MM.1S (cell line): Measurements from ENCODE around the gene ADAMTS4.

Experiments
- DNase-seq: peaks from one replicate; pipeline ENCODE4 v3.0.0-alpha.2; 2015
- H2AFZ ChIP-seq: fragments of 300-600 bp; sonication (generic); 2 replicates; pipeline ENCODE4 v1.6.0; 2016; ENCODE audit warnings: antibody characterized with exemption, low read length
- H3F3A ChIP-seq: fragments of 300-600 bp; sonication (generic); 2 replicates; pipeline ENCODE4 v1.6.1; 2016; ENCODE audit warnings: mild to moderate bottlenecking, antibody characterized with exemption, low read length, moderate library complexity, mixed read lengths; ENCODE audit not compliant: insufficient read depth
- H3K27ac ChIP-seq: fragments of 300-600 bp; sonication (generic); 2 replicates; pipeline ENCODE4 v1.5.1; 2016; ENCODE audit warnings: mild to moderate bottlenecking, low read length
- H3K27me3 ChIP-seq: fragments of 300-600 bp; sonication (generic); replicated peaks from 2 replicates; pipeline ENCODE4 v1.6.0; 2016; ENCODE audit warnings: low read length; ENCODE audit not compliant: insufficient read depth
- H3K36me3 ChIP-seq: fragments of 300-600 bp; sonication (generic); replicated peaks from 2 replicates; pipeline ENCODE4 v1.6.1; 2016; ENCODE audit warnings: mild to moderate bottlenecking, low read length, mixed read lengths; ENCODE audit not compliant: insufficient read depth
- H3K4me1 ChIP-seq: fragments of 300-600 bp; sonication (generic); 2 replicates; pipeline ENCODE4 v1.6.1; 2016; ENCODE audit warnings: low read length, mixed read lengths
- H3K4me2 ChIP-seq: fragments of 300-600 bp; sonication (generic); 2 replicates; pipeline ENCODE4 v1.6.0; 2016; ENCODE audit warnings: low read depth, low read length
- H3K4me3 ChIP-seq: fragments of 300-600 bp; sonication (generic); 2 replicates; pipeline ENCODE4 v1.5.1; 2016; ENCODE audit warnings: low read length, mixed read lengths
- H3K79me2 ChIP-seq: fragments of 300-600 bp; sonication (generic); 2 replicates; pipeline ENCODE4 v1.6.1; 2016; ENCODE audit warnings: mixed run types, low read length, mixed read lengths
- H3K9ac ChIP-seq: fragments of 300-600 bp; sonication (generic); 2 replicates; pipeline ENCODE4 v1.6.1; 2016; ENCODE audit warnings: low read length, mixed read lengths
- H3K9me2 ChIP-seq: fragments of 300-600 bp; sonication (generic); replicated peaks from 2 replicates; pipeline ENCODE4 v1.6.1; 2016; ENCODE audit warnings: mild to moderate bottlenecking, low read length, mixed read lengths; ENCODE audit not compliant: insufficient read depth
- H3K9me3 ChIP-seq: fragments of 300-600 bp; sonication (generic); replicated peaks from 2 replicates; pipeline ENCODE4 v1.6.1; 2016; ENCODE audit warnings: mild to moderate bottlenecking, low read length, mixed read lengths; ENCODE audit not compliant: insufficient read depth
- H4K20me1 ChIP-seq: fragments of 300-600 bp; sonication (generic); 2 replicates; pipeline ENCODE4 v1.6.1; 2016; ENCODE audit warnings: mild to moderate bottlenecking, low read length, moderate library complexity, mixed read lengths; ENCODE audit not compliant: insufficient read depth
- CTCF ChIP-seq: fragments of 300-600 bp; sonication (generic); IDR thresholded peaks from 2 replicates; pipeline ENCODE4 v1.5.1; 2016; ENCODE audit warnings: antibody characterized with exemption, low read length, mixed read lengths
- EZH2 ChIP-seq: fragments of 300-600 bp; sonication (generic); optimal IDR thresholded peaks from 2 replicates; pipeline ENCODE3; 2017; ENCODE audit warnings: low read depth, mild to moderate bottlenecking, antibody characterized with exemption, low read length, mixed read lengths
- EZH2phosphoT487 ChIP-seq: fragments of 300-600 bp; sonication (generic); IDR thresholded peaks from 2 replicates; pipeline ENCODE4 v1.6.1; 2018; ENCODE audit warnings: antibody characterized with exemption, low read length

ADAMTS4 gene

GRCh38 chr1:161153176-161153575 lies 45.7 kb downstream of the ADAMTS4 start:
- H3K9me3 ChIP-seq, result no peaks in the 10 kb centered on the region
- H2AFZ ChIP-seq, result peak overlapping the region; percentile 85
- H3F3A ChIP-seq, result peaks cover 16% of the 10 kb centered on the region
- H3K9me2 ChIP-seq, result no peaks in the 10 kb centered on the region
- peaks cover 19% of the 10 kb centered on the region for H3K4me1 ChIP-seq
- H3K9ac ChIP-seq, result peak overlapping the region; percentile 95; the same call in 1 of the 2 replicates
- peaks cover 21% of the 10 kb centered on the region for H3K79me2 ChIP-seq
- peak overlapping the region; percentile 87 for H3K4me2 ChIP-seq
- TF ChIP-seq EZH2phosphoT487 (no peak), CTCF (no peak), EZH2 (no peak)
- no peaks in the 10 kb centered on the region for H4K20me1 ChIP-seq
- H3K27ac ChIP-seq, result peak overlapping the region; percentile 89; the same call in 1 of the 2 replicates
- no peak for DNase-seq
- H3K36me3 ChIP-seq, result peaks cover 5% of the 10 kb centered on the region; the same call in 1 of the 2 replicates
- H3K4me3 ChIP-seq, result peak overlapping the region; percentile 87
- no peaks in the 10 kb centered on the region for H3K27me3 ChIP-seq

- Histone ChIP-seq H2AFZ (no peak overlapping the region), H3K27ac (no peak overlapping the region), H3K4me1 (no peaks in the 10 kb centered on the region), H3K79me2 (no peaks in the 10 kb centered on the region), H3K9me2 (no peaks in the 10 kb centered on the region), H4K20me1 (no peaks in the 10 kb centered on the region), H3K4me2 (no peak overlapping the region), H3K36me3 (no peaks in the 10 kb centered on the region), H3K27me3 (no peaks in the 10 kb centered on the region), H3K9ac (no peak overlapping the region), H3K9me3 (no peaks in the 10 kb centered on the region), H3K4me3 (no peak overlapping the region), H3F3A (peaks cover 2% of the 10 kb centered on the region; the same call in 1 of the 2 replicates)
- TF ChIP-seq EZH2phosphoT487, result no peak
- TF ChIP-seq EZH2, result no peak
- TF ChIP-seq CTCF, result no peak
- no peak for DNase-seq
Measured at GRCh38 chr1:161145832-161146231, 53.0 kb downstream of the ADAMTS4 start.

GRCh38 chr1:161140755-161141400 lies 58.0 kb downstream of the ADAMTS4 start:
- Histone ChIP-seq H3K27ac (no peak overlapping the region), H3K4me2 (no peak overlapping the region), H3K9ac (no peak overlapping the region), H3K27me3 (no peaks in the 10 kb centered on the region), H2AFZ (no peak overlapping the region), H3K9me3 (no peaks in the 10 kb centered on the region), H3F3A (peaks cover 11% of the 10 kb centered on the region; the same call in 1 of the 2 replicates), H3K36me3 (no peaks in the 10 kb centered on the region), H3K79me2 (0 out of 2 replicates have a peak, but pooled peaks cover 7% of the 10 kb centered on the region), H4K20me1 (no peaks in the 10 kb centered on the region), H3K4me3 (no peak overlapping the region), H3K4me1 (no peaks in the 10 kb centered on the region), H3K9me2 (no peaks in the 10 kb centered on the region)
- TF ChIP-seq EZH2phosphoT487, result no peak
- TF ChIP-seq EZH2, result no peak
- TF ChIP-seq CTCF, result no peak
- no peak for DNase-seq
